T-helper 9 cell (primary cell): ENCODE results near the gene GPR137C.
"Not testable (repeated sequence)": the region's sequence is repeated elsewhere in the genome, so short reads cannot be mapped to it uniquely, and the experiment has no call there.

Source experiments
- DNase-seq: peaks from one replicate; pipeline ENCODE4 v3.0.0-alpha.2; 2020

Gene GPR137C

DNA sequence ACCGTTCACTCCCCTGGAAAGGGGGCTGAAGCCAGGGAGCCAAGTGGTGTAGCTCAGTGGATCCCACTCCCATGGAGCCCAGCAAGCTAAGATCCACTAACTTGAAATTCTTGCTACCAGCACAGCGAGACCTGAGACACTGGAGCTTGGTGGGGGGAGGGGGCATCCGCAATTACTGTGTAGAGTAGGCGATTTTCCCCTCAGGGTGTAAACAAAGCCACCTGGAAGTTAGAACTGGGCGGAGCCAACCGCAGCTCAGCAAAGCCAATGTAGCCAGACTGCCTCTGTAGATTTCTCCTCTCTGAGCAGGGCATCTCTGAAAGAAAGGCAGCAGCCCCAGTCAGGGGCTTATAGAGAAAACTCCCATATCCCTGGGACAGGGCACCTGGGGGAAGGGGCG lies 15.8 kb downstream of the GPR137C start:
- not testable (repeated sequence) for DNase-seq

DNA sequence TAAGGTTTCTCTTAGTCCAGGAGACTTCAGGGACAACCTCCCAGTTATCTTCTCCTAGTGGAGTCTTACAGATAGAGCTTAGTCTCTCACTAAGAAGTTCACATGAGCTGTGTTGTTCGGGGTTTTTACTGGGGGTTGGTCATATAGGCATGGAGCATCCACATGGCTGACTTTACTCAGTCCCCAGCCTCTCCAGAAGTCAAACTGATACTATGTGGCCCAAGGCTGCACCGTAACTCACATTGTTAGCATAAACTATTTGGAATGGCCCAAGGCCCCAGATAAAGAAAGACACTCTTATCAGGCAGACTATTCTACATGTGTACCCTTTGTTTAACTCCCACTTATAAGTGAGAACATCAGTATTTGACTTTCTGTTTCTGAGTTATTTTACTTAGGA lies 23.2 kb downstream of the GPR137C start:
- no peak for DNase-seq

DNA sequence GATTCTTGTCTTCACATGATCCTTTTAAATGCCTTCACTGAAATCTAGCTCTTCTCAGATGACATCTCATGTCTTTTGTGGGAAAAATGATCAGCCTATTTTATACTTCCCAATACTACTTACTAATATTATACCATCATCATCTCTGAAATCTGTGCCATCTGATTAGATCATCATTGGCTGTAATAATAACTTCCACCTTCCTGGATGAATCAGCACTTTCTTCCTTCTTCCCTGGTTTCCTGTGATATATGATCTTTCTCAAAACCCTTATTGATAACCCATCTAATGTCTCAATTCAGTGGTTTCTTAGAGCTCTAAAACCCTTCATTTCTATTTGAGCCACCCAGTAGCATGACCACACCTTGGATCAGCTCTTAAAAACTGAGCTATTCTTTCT lies 30.9 kb downstream of the GPR137C start:
- no peak for DNase-seq

DNA sequence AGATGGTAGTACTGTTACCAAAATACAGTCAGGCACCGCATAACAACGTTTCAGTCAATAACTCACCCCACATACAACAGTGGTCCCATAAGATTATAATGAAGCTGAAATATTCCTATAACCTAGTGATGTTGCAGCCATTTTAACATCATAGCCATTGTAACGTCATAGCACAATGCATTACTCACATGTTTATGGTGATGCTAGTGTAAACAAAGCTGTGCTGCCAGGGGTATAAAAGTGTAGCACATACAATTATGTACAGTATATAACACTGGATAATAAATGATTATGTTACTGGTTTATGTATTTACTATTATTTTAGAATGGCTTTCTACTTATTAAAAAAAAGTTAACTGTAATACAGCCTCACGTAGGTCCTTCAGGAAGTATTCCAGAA lies 37.0 kb downstream of the GPR137C start:
- no peak for DNase-seq

DNA sequence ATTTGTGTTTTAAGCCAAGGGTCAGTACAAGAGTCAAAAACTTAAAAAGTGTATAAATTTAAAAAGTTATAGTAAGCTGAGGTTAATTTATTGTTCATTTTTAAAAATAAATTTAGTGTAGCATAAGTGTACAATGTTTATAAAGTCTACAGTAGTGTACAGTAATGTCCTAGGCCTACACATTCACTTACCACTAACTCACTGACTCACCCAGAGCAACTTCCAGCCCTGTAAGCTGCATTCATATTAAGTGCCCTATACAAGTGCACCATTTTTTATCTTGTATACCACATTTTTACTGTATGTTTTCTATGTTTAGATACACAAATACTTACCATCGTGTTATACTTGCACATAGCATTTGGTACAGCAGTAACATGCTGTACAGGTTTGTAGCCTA lies 37.7 kb downstream of the GPR137C start:
- no peak for DNase-seq

DNA sequence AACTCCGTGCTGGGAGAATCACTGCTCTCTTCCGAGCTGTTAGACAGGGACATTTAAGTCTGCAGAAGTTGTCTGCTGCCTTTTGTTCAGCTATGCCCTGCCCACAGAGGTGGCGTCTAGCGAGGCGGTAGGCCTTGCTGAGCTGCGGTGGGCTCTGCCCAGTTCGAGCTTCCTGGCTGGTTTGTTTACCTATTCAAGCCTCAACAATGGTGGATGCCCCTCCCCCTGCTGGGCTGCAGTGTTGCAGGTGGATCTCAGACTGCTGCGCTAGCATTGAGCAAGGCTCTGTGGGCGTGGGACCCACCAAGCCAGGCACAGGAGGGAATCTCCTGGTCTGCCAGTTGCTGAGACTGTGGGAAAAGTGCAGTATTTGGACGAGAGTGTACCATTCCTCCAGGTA lies 43.7 kb downstream of the GPR137C start:
- DNase-seq, result no peak

DNA sequence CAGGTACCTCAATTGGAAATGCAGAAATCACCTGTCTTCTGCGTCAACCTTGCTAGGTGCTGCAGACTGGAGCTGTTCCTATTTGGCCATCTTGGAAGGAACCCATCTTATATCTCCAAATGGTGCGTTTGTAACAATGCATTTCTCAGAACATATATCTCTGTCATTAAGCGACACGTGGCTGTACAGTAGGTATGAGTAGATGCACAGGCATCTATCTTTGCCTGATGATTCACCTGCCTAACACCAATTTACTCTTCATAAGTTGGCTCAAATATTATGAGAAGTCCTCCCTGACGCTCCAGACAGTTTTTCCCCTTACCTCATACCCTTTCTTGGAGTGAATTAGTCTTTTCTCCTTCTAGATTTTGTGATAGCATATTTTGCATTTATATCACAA lies 44.2 kb downstream of the GPR137C start:
- no peak for DNase-seq

DNA sequence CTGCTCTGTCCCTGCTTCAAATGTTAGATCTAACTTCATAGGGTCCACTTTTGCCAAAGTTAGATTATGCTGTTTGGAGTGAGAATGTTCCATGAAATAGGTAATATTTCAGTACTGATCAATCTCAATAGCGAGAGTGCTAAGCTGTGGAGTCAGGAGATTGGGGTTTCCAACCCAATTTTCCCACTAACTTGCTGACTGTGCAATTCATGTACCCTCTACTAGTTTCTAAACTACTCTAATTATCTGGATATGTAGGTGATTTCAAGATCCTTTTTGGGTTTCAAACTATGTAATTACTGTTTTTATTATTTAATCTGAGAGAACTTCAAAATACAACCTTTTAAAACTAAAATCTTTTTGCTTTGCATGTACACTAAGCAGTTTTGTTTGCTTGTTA lies 45.9 kb downstream of the GPR137C start:
- no peak for DNase-seq

DNA sequence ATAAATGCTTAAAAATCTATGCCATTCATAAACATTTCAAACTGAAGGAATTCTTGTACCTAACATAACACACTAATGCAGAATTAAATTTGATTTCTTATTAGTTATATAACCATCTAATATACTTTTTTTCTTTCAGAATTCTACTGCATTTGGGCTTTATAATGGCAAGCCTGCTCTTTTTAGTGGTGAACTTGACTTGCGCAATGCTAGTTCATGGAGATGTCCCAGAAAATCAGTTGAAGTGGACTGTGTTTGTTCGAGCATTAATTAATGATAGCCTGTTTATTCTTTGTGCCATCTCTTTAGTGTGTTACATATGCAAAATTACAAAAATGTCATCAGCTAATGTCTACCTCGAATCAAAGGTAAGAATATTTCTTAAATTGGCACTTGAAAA lies 47.3 kb downstream of the GPR137C start:
- DNase-seq, result no peak

DNA sequence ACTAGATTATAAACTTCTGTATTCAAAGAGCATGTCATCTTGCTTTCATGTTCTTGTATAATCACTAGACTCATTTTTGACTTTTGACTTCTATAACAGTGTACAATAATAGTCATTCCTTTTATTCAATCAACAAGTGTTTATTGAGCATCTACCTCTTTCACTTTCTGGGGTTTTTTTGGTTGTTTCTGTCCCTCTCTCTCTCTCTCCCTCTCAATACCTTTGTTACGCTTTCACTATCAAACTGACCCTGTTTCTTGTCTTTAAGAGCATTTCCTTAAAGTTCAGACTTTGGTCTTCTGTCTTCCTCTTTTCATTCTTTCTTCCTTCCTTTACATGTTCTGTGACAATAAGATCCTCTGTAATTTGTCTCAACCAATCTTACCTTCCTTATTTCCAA lies 49.5 kb downstream of the GPR137C start:
- DNase-seq, result no peak

DNA sequence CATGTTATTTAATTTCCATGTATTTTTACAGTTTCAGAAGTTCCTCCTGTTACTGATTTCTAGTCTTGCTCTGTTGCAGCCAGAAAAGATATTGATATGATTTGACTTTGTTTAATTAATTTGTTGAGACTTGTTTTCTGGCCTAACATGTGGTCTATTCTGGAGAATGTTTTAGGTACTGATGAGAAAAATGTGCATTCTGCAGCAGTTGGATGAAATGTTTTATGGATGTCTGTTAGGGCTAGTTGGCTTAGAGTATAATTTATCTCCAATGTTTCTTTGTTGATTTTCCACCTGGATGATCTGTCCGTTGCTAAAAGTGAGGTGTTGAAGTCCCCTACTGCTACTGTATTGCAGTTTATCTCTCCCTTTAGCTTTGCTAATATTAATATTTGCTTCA lies 54.4 kb downstream of the GPR137C start:
- no peak for DNase-seq

DNA sequence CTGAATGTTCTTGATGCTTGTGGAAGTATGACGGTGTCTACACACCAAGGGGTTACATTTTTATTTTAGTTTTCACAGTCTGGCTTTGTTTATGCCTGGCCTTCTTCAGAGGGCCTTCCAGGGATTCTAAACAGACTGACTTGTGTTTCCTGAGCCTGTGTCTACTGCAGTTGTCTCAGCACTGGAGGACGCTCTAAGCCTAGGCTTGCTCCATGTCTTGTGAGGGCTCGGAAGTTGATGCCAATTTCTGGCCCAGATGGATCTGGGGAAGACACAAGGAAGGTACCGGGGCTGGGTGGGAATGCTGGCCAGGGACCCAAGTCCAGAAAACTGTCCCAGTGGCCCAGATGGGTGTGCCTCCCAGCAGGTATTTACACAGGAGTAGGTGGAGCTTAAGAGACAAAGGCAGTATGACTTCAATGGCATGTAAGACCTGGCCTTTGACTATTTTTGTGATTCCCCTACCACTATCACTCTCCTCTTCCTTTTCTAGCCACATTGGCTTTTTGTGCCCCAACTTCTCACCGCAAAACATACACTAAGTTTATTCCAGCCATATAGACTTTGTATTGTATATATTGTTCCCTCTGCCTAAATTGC lies 56.9 kb downstream of the GPR137C start:
- DNase-seq, result no peak

DNA sequence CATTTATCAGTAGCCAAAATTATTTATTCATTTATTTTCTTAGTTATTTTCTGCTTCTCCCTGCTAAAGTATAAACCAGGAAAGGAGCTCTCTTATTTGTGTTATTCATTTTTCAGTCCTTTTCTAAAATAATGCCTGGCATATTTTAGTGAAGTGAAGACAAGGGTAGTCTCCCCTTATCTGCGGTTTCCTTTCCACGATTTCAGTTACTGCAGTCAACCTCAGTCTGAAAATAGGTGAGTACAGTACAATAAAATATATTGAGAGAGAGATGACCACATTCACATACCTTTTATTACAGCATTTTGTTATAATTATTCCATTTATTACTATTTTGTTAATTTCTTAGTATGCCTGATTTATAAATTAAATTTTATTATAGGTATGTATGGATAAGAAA lies 57.6 kb downstream of the GPR137C start:
- no peak for DNase-seq

DNA sequence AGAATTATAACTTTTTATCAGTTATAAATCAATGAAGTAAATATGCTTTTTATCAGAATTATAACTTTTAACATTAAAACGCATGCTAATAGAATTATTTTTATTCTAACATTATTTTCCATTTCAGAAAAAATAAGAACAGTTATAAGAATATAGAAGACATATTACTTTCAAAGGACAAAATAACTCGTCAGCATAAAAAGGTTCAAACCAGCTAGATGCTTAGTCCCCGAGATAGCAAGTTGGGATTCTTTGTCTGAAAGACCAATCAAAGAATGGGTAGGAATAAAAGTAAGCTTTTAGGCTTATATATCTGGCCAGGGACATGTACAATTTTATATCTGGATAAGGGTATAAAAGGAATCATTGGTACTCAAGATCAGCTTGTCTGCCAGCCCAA lies 66.0 kb downstream of the GPR137C start:
- DNase-seq, result no peak

DNA sequence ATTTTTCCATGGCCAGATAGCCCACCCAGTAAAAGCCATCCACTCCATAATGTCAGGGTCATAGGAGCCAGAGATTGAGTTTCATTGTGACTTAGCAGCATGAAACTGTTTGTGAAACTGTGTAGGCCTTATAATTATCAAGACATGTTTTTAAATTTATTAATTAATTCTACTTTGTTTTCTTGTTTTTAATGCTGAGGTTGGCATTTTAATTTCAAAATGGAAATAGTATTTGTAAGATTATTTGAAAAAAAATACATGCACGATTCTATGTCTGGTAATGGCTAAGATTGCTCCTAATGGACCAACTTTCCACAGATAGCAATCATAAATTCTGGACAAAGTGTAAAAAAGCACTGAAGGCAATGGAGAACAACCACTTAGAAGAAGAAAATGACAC lies 67.1 kb downstream of the GPR137C start:
- DNase-seq, result no peak

DNA sequence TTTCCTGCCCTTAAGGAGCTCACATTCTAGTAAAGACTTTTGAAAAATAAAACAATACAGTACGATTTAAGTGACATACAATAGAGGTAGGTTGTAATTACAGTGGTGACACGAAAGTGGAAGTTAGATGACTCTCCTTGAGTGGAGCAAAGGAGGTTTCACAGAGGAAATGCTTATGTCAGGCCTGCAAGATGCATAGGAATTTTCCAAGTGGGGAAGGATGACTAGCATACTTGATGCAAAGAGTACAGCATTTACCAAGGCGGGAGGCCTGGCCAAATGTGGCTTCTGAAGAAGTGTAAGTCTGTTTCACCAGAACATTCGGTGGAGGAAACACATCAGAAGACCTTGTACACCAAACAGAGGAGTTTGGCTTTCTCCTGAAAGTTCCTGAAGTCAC lies 87.5 kb downstream of the GPR137C start:
- DNase-seq, result no peak

DNA sequence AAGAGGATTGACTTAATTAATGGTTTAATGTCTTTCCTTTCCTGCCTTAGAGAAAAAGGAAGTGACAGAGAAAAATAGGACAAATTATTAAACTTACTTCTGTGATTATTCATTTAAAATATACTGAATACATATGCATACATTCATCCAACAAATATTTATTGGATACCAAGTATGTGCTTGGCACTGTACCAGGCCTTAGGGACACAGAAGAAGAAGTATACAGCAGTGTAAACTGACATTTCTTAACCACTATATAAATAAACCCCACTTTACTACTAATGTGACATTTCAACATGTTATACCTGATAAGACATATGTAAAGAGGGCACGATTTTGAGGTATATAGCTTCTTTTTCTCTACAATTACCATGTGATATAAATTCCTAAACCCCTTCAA lies 89.1 kb downstream of the GPR137C start:
- DNase-seq, result no peak

DNA sequence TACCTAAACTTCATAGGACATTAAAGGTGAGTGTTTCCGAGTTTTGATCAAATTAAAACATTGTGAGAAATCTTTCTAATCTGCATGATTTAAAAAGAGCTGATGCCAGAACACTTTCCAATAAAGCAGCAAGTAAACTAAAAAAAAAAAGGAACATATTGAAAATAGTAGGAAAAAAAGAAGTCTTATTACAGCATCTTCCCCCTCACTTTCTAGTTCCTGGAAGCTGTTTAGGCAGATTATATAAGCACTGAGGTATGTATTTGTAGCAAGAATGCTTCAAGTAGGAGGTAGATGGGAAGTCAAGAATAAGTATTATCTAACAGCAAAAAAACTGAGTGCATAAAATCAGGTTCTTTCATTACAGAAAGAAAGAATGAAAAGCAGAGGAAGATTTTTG lies 96.9 kb downstream of the GPR137C start:
- no peak for DNase-seq

DNA sequence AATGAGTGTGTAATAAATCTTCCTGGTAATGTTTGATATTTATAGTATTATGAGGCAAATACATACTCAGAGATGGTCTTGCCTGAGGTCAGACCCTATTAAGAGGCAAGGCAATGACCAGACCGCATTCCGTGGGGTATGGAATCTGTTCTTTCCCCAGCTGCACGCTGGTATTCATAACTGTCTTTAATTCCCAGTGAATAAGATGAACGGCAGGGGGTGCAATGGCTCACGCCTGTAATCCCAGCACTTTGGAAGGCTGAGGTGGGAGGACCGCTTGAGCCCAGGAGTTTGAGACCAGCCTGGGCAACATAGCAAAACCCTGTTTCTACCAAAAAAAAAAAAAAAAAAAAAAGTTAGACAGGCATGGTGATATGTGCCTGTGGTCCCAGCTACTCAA lies 98.1 kb downstream of the GPR137C start:
- no peak for DNase-seq

DNA sequence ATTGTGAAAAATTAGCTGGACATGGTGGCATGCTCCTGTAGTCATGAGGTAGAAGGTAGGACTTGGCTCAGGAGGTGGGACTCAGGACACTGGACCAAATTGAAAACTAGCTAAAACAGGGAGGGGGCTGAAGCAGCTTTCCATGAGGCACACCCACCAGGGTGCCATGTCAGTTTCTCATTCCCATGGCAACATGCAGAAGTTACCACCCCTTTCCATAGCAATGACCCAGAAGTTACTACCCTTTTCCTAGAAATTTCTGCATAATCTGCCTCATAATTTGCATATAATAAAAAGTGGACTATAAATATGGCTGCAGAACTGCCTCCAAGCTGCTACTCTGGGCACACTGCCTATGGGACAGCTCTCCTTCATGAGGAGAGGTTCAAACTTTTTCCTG lies 104.3 kb downstream of the GPR137C start:
- no peak for DNase-seq

DNA sequence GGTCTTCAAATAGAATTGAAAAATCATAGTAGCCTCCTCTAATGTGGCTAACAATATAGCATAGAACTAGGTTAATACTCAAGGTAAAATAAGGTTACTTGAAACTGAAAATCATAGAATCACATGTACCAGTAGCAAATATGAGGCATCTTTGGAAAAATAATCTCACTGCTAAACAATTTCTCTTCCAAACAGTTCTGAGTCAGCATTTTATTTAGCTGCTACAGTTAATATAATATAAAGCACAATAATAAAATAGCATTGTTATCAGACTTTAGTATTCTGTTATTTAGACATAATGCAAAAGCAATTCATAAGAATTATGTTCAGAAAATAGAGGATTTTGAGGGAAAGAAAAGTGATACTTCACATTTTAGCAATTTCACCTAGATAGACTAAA lies 107.7 kb downstream of the GPR137C start:
- no peak for DNase-seq

DNA sequence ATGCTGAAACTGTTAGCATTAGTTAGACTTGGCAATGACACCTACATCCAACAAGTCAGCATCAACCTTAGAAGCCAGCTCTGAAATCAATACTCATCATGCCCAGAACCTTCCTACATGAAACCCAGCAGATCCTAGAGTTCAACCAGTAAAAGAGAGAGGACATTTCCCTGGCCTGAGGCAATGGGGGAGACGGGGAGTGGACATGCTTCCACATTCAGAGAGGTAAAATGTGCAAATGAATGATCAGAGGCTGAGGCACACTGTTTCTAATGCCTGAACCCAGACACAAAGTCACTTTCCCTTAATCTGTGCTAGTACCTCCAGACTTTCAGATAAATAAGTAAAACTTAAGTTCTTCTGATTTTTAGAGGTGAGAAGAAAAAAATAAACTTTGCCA lies 108.2 kb downstream of the GPR137C start:
- DNase-seq, result no peak

DNA sequence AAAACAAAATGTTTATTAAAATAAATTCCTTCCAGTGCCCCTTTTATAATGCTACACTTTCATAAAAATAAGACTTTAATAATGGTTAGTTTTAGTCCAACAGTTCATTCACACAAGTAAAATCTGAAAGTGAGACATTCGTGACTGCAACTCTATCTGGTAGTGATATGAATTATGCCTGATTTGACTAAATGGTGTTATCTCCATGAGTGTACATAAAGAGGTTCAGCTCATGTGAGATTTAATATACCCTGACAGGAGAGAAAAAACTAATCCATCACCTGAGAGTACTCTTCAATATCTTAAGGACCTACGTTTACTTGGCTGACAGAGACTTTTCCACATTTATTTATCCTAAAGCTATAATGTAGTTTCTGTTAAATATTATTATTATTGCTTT lies 108.7 kb downstream of the GPR137C start:
- DNase-seq, result no peak

DNA sequence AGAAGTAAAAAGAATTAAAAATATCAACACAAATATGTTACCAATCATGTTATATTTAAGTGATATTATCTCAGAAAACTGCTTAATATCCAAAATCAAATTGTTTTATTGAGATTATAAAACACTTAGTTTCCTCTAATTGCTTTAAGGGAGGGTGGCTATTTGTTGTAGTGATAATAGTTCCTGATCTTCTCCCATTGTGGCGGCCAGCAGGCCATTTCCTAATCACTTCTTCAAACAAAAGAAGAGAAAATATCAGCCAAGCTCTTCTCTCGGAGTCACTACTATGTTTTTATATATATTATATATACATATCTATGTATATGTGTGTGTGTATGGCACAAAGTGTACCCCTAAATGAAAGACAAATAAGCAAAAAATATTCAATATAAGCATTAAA lies 111.2 kb downstream of the GPR137C start:
- DNase-seq, result no peak

DNA sequence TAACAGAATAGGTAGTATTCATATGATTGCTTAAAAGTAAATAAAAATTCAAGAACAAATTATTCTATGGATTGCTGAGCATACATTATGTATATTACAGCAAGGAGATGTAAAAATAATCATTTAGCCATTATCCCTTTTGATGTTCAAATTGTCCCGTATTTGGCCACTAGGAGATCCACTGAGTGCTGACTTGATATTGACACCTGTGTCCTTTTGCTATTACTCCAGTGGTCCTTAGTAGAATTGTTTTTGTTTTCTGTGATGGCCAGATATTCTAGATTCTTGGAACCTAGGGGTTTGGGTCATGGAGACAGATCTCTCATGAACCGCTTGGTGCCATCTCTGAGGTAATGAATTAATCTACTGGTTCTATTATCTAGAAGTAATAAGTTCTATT lies 126.0 kb downstream of the GPR137C start:
- no peak for DNase-seq

DNA sequence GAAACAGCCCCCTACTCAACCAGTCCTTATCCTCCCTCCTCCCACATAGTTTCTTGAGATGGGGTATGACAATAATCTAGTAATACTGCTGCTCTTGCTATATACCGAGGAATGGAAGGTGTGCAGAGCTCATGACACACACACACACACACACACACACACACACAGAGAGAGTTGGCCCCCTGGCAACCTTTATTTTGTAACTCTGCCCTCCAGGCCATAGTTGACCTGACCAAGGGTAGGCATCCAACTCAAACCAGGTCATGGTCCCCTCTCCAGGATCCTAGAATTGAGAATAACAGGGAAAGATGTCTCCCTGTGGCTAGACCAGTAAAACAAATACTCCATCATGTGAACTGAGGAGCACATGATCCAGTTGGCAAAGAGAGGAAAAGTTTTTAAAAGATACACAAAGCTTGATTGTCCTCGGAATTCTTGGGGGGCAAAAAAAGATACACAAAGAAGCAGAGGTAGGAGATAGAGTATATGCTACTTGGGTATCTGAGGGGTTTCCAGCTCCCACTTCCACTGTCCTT lies 131.4 kb downstream of the GPR137C start:
- no peak for DNase-seq
